ENCODE results near the gene AMIGO2. TPM values are rescaled to one million over a fixed set of nuclear protein-coding genes. Genes with fewer than 3 reads are reported as not detected.
A peak's percentile ranks its signal among the peaks of the same experiment; 100 is the strongest.
"Not testable (repeated sequence)": the region's sequence is repeated elsewhere in the genome, so short reads cannot be mapped to it uniquely, and the experiment has no call there.

AMIGO2 gene, protein sequence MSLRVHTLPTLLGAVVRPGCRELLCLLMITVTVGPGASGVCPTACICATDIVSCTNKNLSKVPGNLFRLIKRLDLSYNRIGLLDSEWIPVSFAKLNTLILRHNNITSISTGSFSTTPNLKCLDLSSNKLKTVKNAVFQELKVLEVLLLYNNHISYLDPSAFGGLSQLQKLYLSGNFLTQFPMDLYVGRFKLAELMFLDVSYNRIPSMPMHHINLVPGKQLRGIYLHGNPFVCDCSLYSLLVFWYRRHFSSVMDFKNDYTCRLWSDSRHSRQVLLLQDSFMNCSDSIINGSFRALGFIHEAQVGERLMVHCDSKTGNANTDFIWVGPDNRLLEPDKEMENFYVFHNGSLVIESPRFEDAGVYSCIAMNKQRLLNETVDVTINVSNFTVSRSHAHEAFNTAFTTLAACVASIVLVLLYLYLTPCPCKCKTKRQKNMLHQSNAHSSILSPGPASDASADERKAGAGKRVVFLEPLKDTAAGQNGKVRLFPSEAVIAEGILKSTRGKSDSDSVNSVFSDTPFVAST
- total RNA-seq (2014; rRNA removed; shearing (Covaris generic); ENCODE audit: low replicate concordance) = 141 and 155 TPM in 2 replicates

DNA sequence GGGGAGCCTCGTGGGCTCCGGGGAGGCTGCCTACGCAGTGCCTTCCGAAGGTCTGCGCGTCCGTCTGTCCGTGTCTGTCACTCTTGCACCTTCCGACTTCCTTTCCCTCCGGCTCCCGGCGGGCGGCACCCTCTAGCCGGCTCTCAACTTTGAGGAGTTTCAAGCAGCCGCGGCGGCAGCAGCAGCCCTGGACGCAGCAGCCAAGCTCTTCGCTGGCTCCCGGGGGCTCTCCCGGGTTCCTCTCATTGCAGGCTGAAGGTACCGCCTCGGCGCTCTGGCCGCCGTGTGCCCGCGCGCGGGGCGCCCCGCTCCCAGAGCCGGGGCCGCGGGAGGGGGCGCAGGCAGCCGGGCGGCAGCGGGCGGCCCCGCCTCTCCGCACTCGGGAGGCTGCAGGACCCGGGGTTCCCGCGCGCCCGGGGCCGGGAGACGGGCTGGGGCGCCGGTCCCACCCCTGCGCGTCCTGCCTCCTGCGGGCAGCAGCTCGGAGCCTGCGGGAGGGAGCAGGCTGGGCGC, at the start of gene AMIGO2, which contains the start of gene PCED1B:
Gene AMIGO2 (minus strand): TSS at position 492 of the 513 bp plus-strand sequence. CDS start 957 bp downstream, outside the sequence.
Gene PCED1B (plus strand): TSS at position 154 of the 513 bp plus-strand sequence. CDS start 155,443 bp downstream, outside the sequence.
- peak; percentile 65 for DNase-seq (ENCODE audit: low read depth)
- in situ Hi-C loops (cut with HindIII; ENCODE audit: low pct_unique_long_range_greater_than_20kb, low sequenced_read_pairs) = no loop called here

DNA sequence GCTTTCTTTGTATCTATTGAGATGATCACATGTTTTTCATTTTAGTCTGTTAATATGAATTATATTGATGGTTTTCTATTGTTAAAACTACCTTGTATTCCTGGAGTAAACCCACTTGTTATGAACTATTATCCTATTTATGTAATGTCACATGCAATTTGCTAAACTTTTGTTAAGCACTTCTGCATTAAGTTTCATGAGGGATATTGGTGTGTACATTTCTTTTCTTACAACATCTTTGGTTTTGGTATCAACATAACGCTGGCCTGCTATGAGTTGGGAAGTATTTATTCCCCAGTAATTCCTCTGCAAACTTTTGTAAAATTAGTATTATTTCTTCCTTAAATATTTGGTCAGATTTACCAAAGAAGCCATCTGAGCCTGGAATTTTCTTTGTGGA, 46.5 kb upstream of the AMIGO2 start:
- in situ Hi-C loops (cut with HindIII; ENCODE audit: low pct_unique_long_range_greater_than_20kb, low sequenced_read_pairs) = no loop called here
- DNase-seq (ENCODE audit: low read depth) = no peak

DNA sequence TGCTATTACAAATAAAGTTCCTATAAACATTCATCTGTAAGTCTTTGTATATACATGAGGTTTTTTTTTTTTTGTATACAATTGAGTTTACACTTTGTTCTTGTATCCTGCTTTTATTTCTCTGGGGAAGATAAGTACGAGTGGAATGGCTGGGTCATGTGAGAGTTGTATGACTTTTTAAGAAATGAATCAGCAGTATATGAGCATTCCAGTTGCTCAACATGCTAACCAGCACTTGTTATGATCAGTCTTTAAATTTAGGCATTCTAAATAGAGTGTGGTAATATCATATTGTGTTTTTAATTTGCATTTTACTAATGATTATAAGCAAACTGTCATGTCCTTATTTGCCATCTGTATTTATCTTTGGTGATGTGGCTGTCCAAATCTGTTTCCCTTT, 44.7 kb upstream of the AMIGO2 start:
- in situ Hi-C loops (cut with HindIII; ENCODE audit: low pct_unique_long_range_greater_than_20kb, low sequenced_read_pairs) = no loop called here
- DNase-seq (ENCODE audit: low read depth) = no peak

DNA sequence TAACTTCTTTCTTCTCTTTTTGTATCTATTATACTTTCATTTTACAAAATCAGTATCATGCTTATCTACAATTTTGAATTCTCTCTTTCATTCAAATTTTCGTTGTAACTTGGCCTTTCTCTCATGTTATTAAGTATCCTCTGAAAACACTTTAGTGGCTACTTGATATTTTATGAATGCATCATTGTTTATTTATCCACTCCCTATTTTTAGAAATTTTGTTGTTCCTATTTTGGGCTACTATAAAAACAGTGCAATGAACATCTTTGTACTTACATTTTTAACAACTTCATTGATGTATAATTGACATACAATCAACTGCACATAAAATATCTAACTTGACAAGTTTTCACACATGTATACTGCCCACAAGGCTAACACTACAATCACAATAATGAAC, 44.0 kb upstream of the AMIGO2 start:
- no peak for DNase-seq (ENCODE audit: low read depth)
- in situ Hi-C loops (cut with HindIII; ENCODE audit: low pct_unique_long_range_greater_than_20kb, low sequenced_read_pairs) = no loop called here

DNA sequence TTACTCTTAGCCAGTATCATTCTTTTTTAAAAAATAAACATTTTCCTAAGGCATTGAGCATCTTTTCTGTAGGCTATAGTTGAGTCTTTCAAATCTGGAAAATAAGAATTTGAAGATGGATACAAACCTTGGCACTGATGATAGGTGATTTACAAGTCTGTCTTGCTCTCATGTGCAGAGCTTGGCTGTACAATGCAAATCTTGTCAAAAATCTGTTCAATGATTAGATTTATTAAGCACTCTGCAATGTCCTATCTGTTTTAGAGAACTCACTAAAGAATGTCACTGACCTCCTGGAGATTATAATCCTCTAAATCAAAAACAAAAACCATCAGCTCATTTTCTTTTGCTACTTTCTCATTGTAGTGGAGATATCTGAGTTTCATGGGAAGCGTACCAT, 42.8 kb upstream of the AMIGO2 start:
- in situ Hi-C loops (cut with HindIII; ENCODE audit: low pct_unique_long_range_greater_than_20kb, low sequenced_read_pairs) = no loop called here
- DNase-seq (ENCODE audit: low read depth) = no peak

DNA sequence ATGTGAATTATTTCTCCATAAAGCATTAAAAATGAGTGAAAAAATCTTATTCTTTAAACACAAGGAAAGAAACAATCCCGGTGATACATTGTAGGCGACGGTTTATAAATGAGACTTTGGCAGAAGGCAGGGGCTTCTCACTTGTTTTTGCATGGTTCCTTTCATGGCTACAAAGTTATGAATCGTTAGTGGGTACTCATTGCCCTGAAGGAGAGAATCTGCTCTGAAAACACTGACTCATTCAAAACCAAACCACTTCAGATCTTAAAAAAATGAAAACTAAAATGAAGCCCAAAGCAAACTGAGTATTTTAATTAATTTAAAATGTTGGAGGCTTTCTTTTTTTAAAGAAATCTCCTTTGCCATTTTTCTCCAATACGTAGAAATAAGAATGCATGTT, 41.4 kb upstream of the AMIGO2 start:
- DNase-seq (ENCODE audit: low read depth) = no peak
- in situ Hi-C loops (cut with HindIII; ENCODE audit: low pct_unique_long_range_greater_than_20kb, low sequenced_read_pairs) = no loop called here

DNA sequence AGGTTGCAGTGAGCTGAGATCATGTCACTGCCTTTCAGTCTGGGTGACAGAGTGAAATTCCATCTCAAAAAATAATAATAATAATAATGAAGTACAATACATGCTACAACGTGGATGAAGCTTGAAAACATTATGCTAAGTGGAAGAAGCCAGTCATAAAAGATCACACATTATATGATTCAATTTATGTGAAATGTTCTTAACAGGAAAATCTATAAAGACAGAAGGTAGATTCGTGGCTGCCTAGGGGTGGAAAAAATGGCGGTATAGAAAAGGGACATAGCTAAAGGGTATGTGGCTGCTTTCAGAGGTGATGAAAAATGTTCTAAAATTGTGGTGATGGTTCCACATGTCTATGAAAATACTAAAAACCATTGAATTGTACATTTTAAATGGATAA, 41.0 kb upstream of the AMIGO2 start:
- DNase-seq (ENCODE audit: low read depth) = no peak
- in situ Hi-C loops (cut with HindIII; ENCODE audit: low pct_unique_long_range_greater_than_20kb, low sequenced_read_pairs) = no loop called here

DNA sequence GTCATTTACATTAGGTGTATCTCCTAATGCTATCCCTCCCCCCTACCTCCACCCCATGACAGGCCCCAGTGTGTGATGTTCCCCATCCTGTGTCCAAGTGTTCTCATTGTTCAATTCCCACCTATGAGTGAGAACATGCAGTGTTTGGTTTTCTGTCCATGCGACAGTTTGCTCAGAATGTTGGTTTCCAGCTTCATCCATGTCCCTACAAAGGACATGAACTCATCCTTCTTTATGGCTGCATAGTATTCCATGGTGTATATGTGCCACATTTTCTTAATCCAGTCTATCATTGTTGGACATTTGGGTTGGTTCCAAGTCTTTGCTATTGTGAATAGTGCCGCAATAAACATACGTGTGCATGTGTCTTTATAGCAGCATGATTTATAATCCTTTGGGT, 37.5 kb upstream of the AMIGO2 start:
- in situ Hi-C loops (cut with HindIII; ENCODE audit: low pct_unique_long_range_greater_than_20kb, low sequenced_read_pairs) = not testable (repeated sequence)

DNA sequence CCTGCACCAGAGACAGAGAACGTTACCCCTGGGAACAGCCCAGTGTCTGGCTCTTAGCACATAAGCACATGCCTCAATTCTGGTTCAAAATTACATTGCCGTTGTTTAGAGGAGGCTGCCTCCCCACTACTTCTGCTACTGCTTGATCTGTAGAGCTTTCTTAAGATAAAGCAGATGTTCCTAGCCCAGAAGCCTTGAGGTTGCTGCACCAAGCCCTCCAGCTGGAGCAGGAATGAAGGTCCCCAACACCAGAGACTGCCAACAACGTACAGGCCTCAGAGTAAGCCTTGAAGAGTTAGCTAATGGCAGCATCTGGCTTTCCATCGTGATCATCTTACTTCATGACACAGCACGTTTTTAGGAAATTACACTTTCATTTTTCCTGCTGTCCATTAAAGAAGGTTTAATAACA, 34.7 kb upstream of the AMIGO2 start:
- no peak for DNase-seq (ENCODE audit: low read depth)
- in situ Hi-C loops (cut with HindIII; ENCODE audit: low pct_unique_long_range_greater_than_20kb, low sequenced_read_pairs) = no loop called here

More for the DNA sequence above, 37.5 kb upstream of the AMIGO2 start:
- DNase-seq (ENCODE audit: low read depth) = not testable (repeated sequence)

DNA sequence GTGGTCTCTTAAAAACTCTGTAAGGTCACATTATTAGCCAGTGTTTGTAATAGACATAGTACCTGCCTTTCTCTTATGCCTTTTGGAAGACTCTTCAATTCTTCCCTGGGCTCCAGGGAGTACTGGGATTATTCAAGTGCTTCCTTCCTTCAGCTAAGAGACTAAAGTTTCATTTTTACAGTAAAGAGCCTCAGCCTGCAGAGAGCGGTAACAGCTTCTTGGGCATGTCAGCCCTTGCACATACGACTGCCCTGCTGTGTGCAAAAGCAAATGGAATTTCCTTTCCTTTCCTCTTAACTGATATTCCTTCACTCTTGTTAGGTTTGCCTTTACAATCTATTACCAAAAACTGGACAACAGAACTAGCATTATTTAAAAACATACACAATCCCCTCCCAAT, 32.9 kb upstream of the AMIGO2 start:
- in situ Hi-C loops (cut with HindIII; ENCODE audit: low pct_unique_long_range_greater_than_20kb, low sequenced_read_pairs) = no loop called here
- no peak for DNase-seq (ENCODE audit: low read depth)

DNA sequence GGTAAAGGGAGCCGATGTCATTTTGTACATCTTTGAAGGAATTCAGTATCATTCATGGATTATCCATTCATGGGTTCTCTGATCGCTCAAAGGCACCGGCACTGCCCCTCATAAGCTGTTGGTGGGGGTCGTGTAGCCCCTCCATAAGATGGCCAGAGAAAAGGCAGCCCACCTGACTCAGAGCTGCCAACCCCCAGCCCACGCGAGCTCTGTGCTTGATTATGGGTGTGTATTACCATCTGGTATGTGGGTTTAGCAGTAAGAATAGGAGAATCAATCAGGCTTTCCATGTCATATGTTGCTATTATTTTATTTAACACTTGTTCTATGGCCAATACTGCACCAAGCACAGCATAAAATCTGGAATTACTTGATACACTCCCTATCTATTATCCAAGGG, 32.1 kb upstream of the AMIGO2 start:
- in situ Hi-C loops (cut with HindIII; ENCODE audit: low pct_unique_long_range_greater_than_20kb, low sequenced_read_pairs) = no loop called here
- DNase-seq (ENCODE audit: low read depth) = no peak

DNA sequence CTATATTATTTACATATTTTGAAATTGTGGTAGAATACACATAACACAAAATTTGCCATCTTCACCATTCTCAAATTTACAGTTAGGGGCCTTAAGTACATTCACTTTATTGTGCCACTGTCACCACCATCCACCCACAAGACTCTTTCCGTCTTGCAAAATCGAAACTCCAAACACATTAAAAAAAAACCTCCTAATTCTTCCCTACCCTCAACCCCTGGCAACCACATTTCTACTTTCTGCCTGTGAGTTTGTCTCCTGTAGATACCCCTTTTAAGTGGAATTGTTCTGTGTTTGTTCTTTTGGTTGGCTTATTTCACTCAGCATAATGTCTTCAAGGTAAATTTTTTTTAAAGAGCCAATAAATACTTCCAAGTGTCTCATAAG, 31.6 kb upstream of the AMIGO2 start:
- DNase-seq (ENCODE audit: low read depth) = no peak
- in situ Hi-C loops (cut with HindIII; ENCODE audit: low pct_unique_long_range_greater_than_20kb, low sequenced_read_pairs) = no loop called here

DNA sequence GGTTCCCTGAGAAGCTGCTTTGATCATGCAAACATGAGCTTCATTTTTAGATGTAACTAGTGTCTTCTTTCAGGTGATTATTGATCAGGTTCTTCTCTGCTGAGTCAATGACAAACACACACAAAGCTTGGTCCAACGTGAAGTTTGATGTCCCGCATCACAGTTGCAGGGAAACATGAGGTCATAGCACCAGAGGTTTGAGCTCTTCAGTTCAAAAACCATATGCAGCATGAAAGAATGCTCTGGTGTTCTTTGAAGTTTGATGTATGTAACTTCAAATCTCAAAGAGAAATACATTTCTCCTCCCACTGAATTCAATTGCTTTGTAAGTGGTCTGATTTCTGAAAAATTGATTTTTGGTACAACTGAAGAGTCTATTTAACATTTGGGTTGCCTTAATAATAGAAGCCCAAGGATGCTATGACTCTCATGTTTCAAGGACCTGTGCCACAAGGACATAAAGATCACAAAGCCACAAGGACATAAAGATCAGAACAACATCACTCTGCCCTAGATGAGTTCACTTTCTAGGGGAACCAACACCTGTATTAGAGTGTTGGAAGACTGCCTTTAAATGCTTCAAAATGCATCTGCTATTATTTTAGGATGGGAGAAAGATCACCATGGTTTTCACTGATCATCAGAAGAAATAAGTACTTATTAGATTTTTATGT, 31.1 kb upstream of the AMIGO2 start:
- no peak for DNase-seq (ENCODE audit: low read depth)
- in situ Hi-C loops (cut with HindIII; ENCODE audit: low pct_unique_long_range_greater_than_20kb, low sequenced_read_pairs) = no loop called here

DNA sequence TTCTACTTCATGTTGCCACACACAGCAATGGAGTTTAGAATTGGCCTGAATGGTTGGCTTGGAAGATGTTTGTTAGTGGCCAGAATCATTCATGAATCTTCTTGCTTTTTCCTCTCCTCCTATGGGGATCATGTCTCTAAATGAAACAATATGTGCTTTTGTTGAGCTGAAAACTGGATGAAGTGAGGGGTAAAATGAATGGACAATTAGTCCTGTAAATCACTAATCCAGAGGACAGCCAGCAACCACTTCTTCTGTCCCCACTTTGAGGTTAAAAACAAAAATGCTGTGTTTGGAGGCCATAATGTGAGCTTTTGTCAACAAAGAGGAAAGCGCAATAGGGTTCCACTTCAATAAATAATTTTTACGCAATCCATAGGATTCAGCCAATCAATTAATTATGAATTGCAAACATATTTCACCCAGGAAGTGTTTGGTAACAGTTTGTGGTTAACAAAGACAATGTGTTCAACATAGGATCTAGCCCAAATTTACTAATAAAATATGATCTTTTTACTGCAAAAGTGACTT, 30.3 kb upstream of the AMIGO2 start:
- in situ Hi-C loops (cut with HindIII; ENCODE audit: low pct_unique_long_range_greater_than_20kb, low sequenced_read_pairs) = no loop called here
- no peak for DNase-seq (ENCODE audit: low read depth)

DNA sequence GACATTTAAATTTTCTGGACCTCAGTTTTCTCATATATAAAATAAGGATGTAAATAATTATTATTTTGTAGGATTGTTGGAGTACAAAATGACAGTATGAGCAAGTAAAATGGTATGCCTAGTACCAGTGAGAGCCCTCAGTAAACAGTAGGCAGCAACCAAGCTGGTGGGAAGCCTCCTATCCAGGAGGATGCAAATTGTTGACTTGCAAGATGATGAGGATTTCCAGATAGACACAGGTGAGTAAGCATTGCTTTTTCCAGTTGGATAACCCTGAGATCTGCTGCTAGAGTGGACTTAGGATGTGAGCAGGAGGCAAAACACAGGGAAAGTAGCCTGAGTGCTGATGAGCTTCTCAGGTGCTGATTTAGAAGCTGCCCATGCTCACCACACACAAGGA, 28.2 kb upstream of the AMIGO2 start:
- in situ Hi-C loops (cut with HindIII; ENCODE audit: low pct_unique_long_range_greater_than_20kb, low sequenced_read_pairs) = no loop called here
- DNase-seq (ENCODE audit: low read depth) = no peak

DNA sequence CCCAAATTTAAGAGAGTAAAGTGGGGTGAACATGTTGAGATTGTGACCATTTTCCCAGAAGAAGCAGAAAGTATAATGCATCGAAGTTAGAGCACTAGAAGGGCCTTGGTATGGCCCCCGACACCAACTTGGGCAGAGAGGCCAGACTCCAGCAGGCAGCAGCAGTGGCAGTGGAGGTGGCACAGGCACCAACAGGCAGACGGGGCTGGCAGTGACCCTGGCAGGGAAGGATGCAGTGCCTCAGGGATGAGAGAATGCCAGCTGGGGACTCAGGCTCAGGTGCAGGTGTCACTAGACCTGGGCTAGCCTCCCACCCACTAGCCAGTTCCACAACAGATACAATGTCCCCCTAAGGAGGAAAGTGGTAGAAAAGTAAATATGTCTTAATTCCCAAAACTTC, 27.7 kb upstream of the AMIGO2 start:
- in situ Hi-C loops (cut with HindIII; ENCODE audit: low pct_unique_long_range_greater_than_20kb, low sequenced_read_pairs) = no loop called here
- no peak for DNase-seq (ENCODE audit: low read depth)

DNA sequence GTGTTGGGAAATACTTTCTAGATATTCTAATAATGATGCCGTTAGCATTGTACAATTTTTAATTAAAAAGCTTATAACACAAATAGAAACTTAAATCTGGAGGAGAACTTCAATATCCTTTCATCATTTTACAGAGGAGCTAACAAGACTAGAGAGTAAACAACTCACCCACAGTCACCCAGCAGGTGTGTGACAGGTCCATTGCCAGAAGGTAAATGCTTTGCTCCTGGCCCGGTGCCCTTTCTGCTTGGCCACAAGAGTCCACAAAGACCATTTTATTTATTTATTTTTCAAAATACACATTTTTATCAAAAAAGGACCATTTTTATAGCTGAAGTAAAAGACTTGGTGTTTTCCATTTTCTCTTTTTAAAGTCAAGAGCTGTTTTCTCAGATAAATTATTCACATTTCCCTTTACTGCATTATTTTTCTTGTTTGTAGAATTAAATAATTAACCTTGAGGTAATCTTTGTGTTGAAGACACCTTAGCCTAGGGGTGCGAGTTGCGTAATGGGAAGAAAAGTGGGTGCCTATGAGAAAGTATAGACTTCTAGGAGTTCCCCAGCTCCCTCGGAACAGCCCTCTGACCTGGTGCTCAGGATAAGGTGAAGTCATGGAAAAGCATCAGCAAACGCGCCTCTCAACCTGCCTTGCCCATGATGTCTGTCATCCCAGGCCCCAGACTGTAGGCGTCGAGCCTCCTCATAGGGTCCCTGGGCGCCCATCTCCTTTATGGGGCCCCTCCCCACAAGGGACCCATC, 26.3 kb upstream of the AMIGO2 start:
- in situ Hi-C loops (cut with HindIII; ENCODE audit: low pct_unique_long_range_greater_than_20kb, low sequenced_read_pairs) = no loop called here
- no peak for DNase-seq (ENCODE audit: low read depth)
